ENCODE data around the gene ANO8.
"Not testable (repeated sequence)": the region's sequence is repeated elsewhere in the genome, so short reads cannot be mapped to it uniquely, and the experiment has no call there.

ANO8 gene

DNA sequence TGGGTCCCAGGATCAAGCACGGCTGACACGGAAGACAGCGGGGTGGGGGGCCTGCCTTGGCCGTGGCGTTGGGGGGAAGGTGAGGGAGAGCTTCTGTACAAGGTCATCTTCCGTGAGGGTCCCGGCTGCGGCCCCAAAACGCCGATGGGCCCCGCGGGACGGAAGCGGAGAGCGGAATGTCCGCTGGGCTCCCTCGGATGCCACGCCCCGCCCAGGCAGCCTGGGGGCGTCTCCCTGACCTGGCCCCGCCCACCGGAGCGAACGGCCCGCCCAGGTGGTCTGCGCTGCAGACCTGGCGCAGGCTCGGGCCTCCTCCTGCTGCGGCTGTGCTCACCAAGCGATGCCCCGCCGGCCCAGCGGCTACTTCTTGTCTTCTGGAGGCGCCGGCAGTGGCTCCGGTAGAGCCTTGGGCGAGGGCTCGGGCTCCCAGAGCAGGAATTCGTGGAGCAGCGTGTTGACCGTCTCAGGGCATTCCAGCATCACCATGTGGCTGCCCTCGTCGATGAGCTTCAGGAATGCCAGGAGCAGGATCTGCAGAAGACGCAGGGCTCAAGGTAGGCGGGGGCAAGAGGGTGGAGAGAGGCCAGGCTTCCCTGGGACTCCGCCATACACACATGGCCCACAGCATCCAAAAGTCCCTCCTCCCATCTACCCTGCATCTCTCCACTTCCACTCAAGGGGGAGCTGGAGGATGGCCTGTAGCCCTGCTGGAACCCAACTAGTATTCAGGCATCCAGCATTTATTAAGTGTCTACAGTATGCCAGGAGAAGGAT, 42.2 kb downstream of the ANO8 start:
- peak; percentile 86 for DNase-seq (ENCODE audit: low spot score)

DNA sequence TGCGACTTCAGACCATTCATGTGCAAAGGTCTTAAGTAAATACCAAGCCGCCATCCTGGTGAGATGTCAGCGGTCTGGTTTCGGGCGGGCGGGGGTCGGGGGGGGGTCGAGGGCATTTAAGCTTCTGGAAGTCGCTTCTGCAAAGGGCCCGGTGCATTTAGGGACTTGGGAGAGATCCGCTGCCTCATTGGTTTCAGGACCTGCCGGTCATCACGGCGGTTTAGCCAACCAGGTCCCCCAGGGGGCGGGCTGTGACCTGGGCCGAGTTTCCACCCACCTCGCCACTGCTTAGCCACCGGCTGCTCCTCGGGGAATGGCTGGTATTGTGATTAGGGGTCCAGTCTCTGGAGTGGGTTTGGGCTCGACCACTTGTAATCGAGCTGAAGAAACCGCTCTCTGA, 45.2 kb downstream of the ANO8 start:
- peak; percentile 67 for DNase-seq (ENCODE audit: low spot score)

DNA sequence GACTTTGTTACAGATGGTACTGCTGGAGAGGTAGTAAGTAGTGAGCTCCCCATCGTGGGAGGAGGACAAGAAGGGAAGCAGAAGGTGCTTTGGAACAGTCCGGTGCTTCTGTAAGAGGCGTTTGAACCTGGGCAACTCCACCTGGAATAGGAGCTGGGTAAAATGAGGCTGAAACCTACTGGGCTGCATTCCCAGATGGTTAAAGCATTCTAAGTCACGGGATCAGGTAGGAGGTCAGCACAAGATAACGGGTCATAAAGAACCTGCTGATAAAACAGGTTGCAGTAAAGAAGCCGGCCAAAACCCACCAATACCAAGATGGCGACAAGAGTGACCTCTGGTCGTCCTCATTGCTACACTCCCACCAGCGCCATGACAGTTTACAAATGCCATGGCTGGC, 47.9 kb downstream of the ANO8 start:
- DNase-seq (ENCODE audit: low spot score), result no peak

GRCh38 chr19:17286263-17286662, 48.4 kb downstream of the ANO8 start:
- no peak for DNase-seq (ENCODE audit: low spot score)

GRCh38 chr19:17285415-17286135, 49.1 kb downstream of the ANO8 start:
- DNase-seq (ENCODE audit: low spot score), result no peak

GRCh38 chr19:17283504-17283996, 51.1 kb downstream of the ANO8 start:
- no peak for DNase-seq (ENCODE audit: low spot score)

- peak; percentile 80 for DNase-seq (ENCODE audit: low spot score)
Observed at GRCh38 chr19:17282488-17283125, 52.0 kb downstream of the ANO8 start.

DNA sequence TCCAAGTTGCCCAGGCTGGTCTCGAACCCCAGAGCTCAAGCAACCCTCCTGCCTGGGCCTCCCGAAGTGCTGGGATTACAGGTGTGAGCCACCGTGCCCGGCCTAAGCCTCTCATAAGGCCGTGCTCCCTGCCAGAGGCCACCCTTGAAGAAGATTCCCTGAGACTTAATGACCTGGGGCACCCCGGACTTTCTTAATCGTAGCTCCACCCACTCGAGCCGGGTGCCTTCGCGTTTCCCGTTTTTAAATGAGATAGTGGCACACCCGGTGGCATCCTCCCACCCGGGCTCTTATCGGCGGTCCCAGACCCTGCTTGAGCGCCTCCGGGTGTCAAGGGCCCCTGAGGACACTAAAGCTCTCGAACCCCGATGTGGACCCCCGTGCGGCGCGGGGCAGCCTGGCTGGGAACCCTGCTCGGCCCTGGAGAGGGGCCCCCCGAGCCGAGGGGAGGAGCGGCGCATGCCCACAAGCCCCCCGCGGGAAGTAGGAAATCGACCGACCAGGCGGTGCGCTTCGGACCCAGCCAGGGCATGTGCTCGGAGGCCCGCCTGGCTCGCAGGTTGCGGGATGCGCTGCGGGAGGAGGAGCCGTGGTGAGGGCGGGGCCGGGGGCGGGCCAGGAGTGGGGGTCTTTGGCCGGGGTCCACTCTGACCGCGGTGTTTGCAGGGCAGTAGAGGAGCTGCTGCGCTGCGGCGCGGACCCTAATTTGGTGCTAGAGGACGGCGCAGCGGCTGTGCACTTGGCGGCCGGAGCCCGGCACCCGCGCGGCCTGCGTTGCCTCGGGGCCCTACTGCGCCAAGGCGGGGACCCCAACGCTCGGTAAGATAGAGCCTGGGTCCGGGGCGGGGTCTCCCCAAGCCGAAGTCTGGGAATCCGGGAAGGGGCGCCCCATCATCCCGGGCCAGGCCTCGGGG, 53.0 kb downstream of the ANO8 start, which contains the start of gene ANKLE1:
ANKLE1 (plus strand) TSS at position 511 of the 914 bp plus-strand sequence; CDS start at position 531, 20 bp downstream.
- DNase-seq (ENCODE audit: low spot score), result peak; percentile 37

- no peak for DNase-seq (ENCODE audit: low spot score)
Observed at GRCh38 chr19:17279436-17279835, 55.2 kb downstream of the ANO8 start.

- DNase-seq (ENCODE audit: low spot score), result no peak
Observed at GRCh38 chr19:17275441-17276175, 59.0 kb downstream of the ANO8 start.

DNA sequence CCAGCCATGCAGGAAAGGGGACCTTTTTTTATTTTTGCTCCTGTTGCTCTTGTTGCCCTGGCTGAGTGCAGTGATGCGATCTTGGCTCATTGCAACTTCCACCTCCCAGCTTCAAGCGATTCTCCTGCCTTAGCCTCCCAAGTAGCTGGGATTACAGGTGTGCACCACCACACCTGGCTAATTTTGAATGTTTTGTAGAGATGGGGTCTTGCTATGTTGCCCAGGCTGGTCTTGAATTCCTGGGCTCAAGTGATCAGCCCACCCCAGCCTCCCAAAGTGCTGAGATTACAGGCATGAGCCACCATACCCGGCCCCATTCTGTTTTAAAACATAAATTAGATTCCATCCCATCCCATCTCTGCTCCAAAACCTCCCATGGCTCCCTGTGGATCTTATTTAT, 59.8 kb downstream of the ANO8 start:
- not testable (repeated sequence) for DNase-seq (ENCODE audit: low spot score)
